OCI-LY7 (cell line): Measurements from ENCODE around the gene ABL2. TPM values are rescaled to one million over a fixed set of nuclear protein-coding genes. Genes with fewer than 3 reads are reported as not detected.
"Not testable (repeated sequence)": the region's sequence is repeated elsewhere in the genome, so short reads cannot be mapped to it uniquely, and the experiment has no call there.

Experiments used
- BruUV-seq: library from RNA; stranded (reverse); fragments of 400-500 nt; replicated peaks from 2 replicates; lab custom pipeline; 2021; lab: Mats Ljungman, UMichigan
- CTCF ChIA-PET: fragments of 300-600 bp; sonication (Branson Sonifier 250); formaldehyde crosslinking; loops from one replicate; lab custom pipeline; 2022; ENCODE audit warnings: antibody characterized with exemption; ENCODE audit not compliant: unreplicated experiment; lab: Charles Lee
- POLR2A ChIA-PET: fragments of 300-600 bp; sonication (Branson Sonifier 250); formaldehyde crosslinking; loops from one replicate; lab custom pipeline; 2022; ENCODE audit warnings: antibody characterized with exemption; lab: Charles Lee
- DNase-seq: peaks from one replicate; pipeline ENCODE4 v3.0.0-alpha.2; 2015; ENCODE audit warnings: low spot score
- H2AFZ ChIP-seq: fragments of 200-600 bp; sonication (generic), shearing (Covaris generic); 2 replicates; pipeline ENCODE4 v1.6.1; 2014; ENCODE audit warnings: mild to moderate bottlenecking, antibody characterized with exemption, low read length, moderate library complexity
- H3K27ac ChIP-seq: fragments of 200-600 bp; sonication (generic); 2 replicates; pipeline ENCODE4 v1.5.1; 2014; ENCODE audit warnings: mixed run types, low read depth, mild to moderate bottlenecking, moderate library complexity, low read length, inconsistent platforms; ENCODE audit not compliant: poor library complexity, severe bottlenecking
- H3K36me3 ChIP-seq: fragments of 200-600 bp; sonication (generic); 2 replicates; pipeline ENCODE4 v1.6.1; 2014; ENCODE audit warnings: mild to moderate bottlenecking, antibody characterized with exemption, low read length, moderate library complexity, mixed read lengths; ENCODE audit not compliant: insufficient read depth
- H3K4me1 ChIP-seq: fragments of 200-600 bp; sonication (generic); 2 replicates; pipeline ENCODE4 v1.5.1; 2014; ENCODE audit warnings: mild to moderate bottlenecking, low read length; ENCODE audit not compliant: insufficient read depth, poor library complexity, severe bottlenecking
- H3K4me2 ChIP-seq: fragments of 200-600 bp; sonication (generic); 2 replicates; pipeline ENCODE4 v1.6.1; 2014; ENCODE audit warnings: mild to moderate bottlenecking, low read length
- H3K4me3 ChIP-seq: fragments of 200-600 bp; sonication (generic); 2 replicates; pipeline ENCODE4 v1.5.1; 2014; ENCODE audit warnings: mild to moderate bottlenecking, low read depth, low read length; ENCODE audit not compliant: poor library complexity, severe bottlenecking
- H3K79me2 ChIP-seq: fragments of 200-600 bp; sonication (generic); 2 replicates; pipeline ENCODE4 v1.6.1; 2016; ENCODE audit warnings: low read depth, mild to moderate bottlenecking, low read length, moderate library complexity, mixed read lengths; ENCODE audit not compliant: insufficient read depth
- H3K9me2 ChIP-seq: fragments of 200-600 bp; sonication (generic); 2 replicates; pipeline ENCODE4 v1.6.1; 2016; ENCODE audit warnings: mild to moderate bottlenecking, low read length, mixed read lengths; ENCODE audit not compliant: insufficient read depth
- H3K9me3 ChIP-seq: fragments of 200-600 bp; sonication (generic); 2 replicates; pipeline ENCODE4 v1.6.1; 2014; ENCODE audit warnings: mild to moderate bottlenecking, mixed run types, low read length, mixed read lengths
- H4K20me1 ChIP-seq: fragments of 200-600 bp; sonication (generic); 2 replicates; pipeline ENCODE4 v1.6.1; 2014; ENCODE audit warnings: mild to moderate bottlenecking, antibody characterized with exemption, low read length, moderate library complexity, mixed read lengths; ENCODE audit not compliant: insufficient read depth
- CTCF ChIP-seq: fragments of 200-600 bp; sonication (generic); conservative IDR thresholded peaks from 2 replicates; pipeline ENCODE4 v1.5.1; 2014; ENCODE audit warnings: mild to moderate bottlenecking, antibody characterized with exemption, low read length, moderate library complexity, mixed read lengths
- EZH2phosphoT487 ChIP-seq: fragments of 200-600 bp; sonication (generic); IDR thresholded peaks from 2 replicates; pipeline ENCODE4 v1.6.1; 2018; ENCODE audit warnings: low read depth, borderline replicate concordance, mild to moderate bottlenecking, mixed run types, antibody characterized with exemption, low read length, moderate library complexity, mixed read lengths
- intact Hi-C: fragments of 100-400 bp; cut with micrococcal nuclease; formaldehyde crosslinking; loops from one replicate; pipeline ENCODE4 v1.10.0; 2022; ENCODE audit not compliant: unreplicated experiment
- total RNA-seq, 2 experiments: library from RNA; depleted of rRNA in 1 of 2; stranded (reverse); fragments of >200 nt in 1 of 2; shearing (Covaris generic) in 1 of 2; gene quantifications; 2 replicates each; pipeline ENCODE4 v1.2.3, GENCODE V29; 2014 to 2022

The ABL2 gene
- total RNA-seq, 2 experiments from 2014 or later = 7.3 to 14.9 TPM

- no TSS peak for BruUV-seq
- 0 out of 2 replicates have a peak overlapping the region, but pooled peaks have one; percentile 24 for H3K4me2 ChIP-seq
- peaks cover 8% of the 10 kb centered on the region for H3K4me1 ChIP-seq
- intact Hi-C loops = no loop called here
- no peak for TF ChIP-seq EZH2phosphoT487
- H3K79me2 ChIP-seq = no peaks in the 10 kb centered on the region; the same call in 1 of the 2 replicates
- no peak overlapping the region for H3K4me3 ChIP-seq
- no peaks in the 10 kb centered on the region for H3K9me3 ChIP-seq
- H2AFZ ChIP-seq = no peak overlapping the region
- CTCF ChIA-PET = no interaction called here
- no peak for DNase-seq
- H4K20me1 ChIP-seq = no peaks in the 10 kb centered on the region; the same call in 1 of the 2 replicates
- H3K36me3 ChIP-seq = no peaks in the 10 kb centered on the region
- POLR2A ChIA-PET = interaction anchor here (0.6 to 0.7 kb wide), 2 partner anchors 15 to 455 kb away, joined by 3 to 8 read pairs; no protein-coding TSS in a partner anchor
- H3K9me2 ChIP-seq = no peaks in the 10 kb centered on the region
- H3K27ac ChIP-seq = no peak overlapping the region
These were observed 28.9 kb downstream of the ABL2 start for GRCh38 chr1:179200586-179200985.

DNA sequence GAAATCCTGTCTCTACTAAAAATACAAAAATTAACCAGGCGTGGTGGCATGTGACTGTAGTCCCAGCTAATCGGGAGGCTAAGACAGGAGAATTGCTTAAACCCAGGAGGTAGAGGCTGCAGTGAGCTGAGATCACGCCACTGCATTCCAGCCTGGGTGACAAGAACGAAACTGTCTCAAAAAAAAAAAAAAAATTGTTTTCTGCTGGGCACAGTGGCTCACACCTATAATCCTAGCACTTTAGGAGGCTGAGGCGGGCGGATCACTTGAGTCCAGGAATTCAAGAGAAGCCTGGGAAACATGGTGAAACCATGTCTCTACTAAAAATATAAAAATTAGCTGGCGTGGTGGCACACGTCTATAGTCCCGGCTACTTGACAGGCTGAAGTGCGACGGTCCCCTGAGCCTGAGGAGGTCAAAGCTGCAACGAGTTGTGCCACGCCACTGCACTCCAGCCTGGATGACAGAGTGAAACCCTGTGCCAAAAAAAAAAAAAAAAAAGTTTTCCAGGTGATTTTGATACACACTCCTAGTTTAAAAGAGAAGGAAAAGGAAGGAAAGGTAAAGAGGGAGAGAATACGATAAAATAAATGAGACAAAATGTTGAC is 31.7 kb downstream of the ABL2 start:
- H3K79me2 ChIP-seq = peaks cover 5% of the 10 kb centered on the region; the same call in 1 of the 2 replicates
- no peak overlapping the region for H3K4me3 ChIP-seq
- no peak overlapping the region for H2AFZ ChIP-seq
- H4K20me1 ChIP-seq = no peaks in the 10 kb centered on the region; the same call in 1 of the 2 replicates
- CTCF ChIA-PET = no interaction called here
- H3K27ac ChIP-seq = no peak overlapping the region
- H3K4me2 ChIP-seq = no peak overlapping the region
- POLR2A ChIA-PET = interaction anchor here (0.7 to 2.0 kb wide), 3 partner anchors 8 to 572 kb away, joined by 3 to 5 read pairs (median 4); no protein-coding TSS in a partner anchor
- H3K4me1 ChIP-seq = peaks cover 8% of the 10 kb centered on the region
- no peak for TF ChIP-seq CTCF
- TF ChIP-seq EZH2phosphoT487 = no peak
- no peaks in the 10 kb centered on the region for H3K9me2 ChIP-seq
- H3K9me3 ChIP-seq = no peaks in the 10 kb centered on the region
- BruUV-seq = no TSS peak
- intact Hi-C loops = no loop called here
- no peaks in the 10 kb centered on the region for H3K36me3 ChIP-seq
- DNase-seq = no peak

DNA sequence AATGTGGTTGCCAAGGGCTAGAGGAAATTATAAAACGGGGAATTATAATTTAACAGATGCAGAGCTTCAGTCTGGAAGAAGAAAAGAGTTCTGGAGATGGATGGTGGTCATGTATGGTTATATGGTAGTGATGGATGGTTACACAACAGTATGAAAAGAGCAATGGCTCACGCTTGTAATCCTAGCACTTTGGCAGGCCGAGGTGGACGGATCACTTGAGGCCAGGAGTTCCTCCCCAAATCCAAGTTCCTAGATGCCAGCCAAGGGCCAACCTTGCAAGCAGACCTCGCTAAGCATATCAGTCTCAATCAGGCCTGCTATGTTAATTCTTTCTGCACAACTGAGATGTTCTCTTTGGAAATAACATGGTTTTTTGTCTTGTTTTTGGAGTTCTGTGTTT is 33.6 kb downstream of the ABL2 start:
- H3K4me1 ChIP-seq, H3K27ac ChIP-seq, BruUV-seq, CTCF ChIA-PET, H3K36me3 ChIP-seq, H3K4me2 ChIP-seq, H3K9me3 ChIP-seq, intact Hi-C loops, H2AFZ ChIP-seq, H3K9me2 ChIP-seq, H4K20me1 ChIP-seq, H3K4me3 ChIP-seq, DNase-seq: not testable (repeated sequence)
- peaks cover 11% of the 10 kb centered on the region; the same call in 1 of the 2 replicates for H3K79me2 ChIP-seq
- POLR2A ChIA-PET = interaction anchor here (0.6 to 2.0 kb wide), 3 partner anchors 10 to 115 kb away, joined by 3 to 5 read pairs (median 4); no protein-coding TSS in a partner anchor
